Stimulated activated CD8-positive, alpha-beta memory T cell treated with anti-CD3 and anti-CD28 coated beads, Interleukin-15, amount 100 ng/mL, for 4 hours (primary cell): Measurements from ENCODE around the gene ELN.
"Not testable (repeated sequence)": the region's sequence is repeated elsewhere in the genome, so short reads cannot be mapped to it uniquely, and the experiment has no call there.

ENCODE experiments used
- DNase-seq, 2 donors: peaks; one replicate each; pipeline ENCODE4 v3.0.0-alpha.2; 2020; ENCODE audit warnings: low read depth in 2 of 2

ELN gene

DNA sequence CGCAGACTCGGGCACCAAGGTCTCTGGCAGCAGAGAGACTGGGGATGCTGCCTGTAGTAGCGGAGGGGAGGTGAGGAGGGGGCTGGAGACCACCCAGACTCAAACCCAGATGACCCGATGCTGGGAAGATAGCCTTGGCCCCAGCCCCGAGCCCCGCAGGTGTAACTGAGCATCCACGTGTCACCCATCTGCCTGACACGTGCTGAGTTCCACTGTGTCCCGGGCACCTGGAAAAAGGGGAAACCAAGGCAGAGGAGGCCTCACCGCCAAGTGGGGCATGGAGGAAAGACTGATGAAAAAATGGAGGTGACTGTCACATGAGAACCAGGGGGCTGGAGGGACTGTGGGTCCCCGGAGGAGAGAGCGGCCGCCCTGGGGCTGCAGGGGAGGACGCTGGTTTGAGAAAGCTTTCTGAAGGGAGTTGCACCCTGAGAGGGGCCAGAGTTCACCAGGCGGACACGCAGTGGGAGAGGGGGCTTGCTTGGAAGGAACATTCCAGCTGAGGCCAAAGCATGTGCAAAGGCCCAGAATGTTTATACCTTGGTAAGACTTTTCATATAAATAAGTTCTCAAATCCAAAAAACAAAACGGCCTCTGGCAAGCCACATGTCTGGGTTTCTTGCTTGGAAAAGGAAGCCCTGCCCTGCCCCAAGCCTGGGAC lies 27.4 kb upstream of the ELN start:
- DNase-seq, result no peak

DNA sequence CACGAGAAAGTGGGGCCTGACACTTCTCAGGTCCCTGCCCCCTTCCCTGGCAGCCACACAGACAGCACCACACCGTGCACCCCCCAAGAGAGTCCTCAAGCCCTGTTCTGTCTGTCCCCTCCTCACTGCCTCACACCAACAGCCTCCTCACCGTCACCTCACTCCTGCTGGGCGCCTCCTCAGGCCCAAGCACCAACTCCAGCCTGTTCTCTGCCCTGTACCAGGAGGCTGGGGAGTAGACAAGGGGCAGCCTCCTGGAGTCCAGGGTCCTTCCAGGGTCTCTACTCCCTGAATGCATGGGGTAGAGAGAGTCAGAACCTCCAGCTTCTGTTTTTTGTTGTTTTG lies 26.9 kb upstream of the ELN start:
- no peak for DNase-seq

DNA sequence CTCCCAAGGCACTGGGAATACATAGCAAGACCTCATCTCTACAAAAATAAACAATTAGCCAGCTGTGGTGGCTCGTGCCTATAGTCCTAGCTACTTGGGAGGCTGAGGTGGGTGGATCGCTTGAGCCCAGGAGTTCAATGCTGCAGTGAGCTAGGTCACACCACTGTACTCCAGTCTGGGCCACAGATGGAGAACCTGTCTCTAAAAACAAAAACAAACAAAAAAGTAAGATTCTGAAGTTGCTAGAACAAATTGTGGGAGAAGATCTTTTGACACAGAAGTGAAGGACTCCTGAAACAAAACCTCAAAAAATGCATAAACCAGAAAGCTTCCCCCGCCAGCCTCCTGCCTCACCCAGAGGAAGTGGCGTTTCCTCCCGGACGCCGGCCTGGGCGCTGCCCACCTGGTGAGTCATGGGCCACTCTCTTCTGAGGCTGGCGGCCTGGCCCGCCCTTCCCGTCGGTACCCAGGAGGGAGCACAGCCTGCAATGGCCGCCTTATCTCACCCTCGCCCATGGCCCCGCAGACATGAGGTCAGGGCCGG lies 25.4 kb upstream of the ELN start:
- no peak for DNase-seq

DNA sequence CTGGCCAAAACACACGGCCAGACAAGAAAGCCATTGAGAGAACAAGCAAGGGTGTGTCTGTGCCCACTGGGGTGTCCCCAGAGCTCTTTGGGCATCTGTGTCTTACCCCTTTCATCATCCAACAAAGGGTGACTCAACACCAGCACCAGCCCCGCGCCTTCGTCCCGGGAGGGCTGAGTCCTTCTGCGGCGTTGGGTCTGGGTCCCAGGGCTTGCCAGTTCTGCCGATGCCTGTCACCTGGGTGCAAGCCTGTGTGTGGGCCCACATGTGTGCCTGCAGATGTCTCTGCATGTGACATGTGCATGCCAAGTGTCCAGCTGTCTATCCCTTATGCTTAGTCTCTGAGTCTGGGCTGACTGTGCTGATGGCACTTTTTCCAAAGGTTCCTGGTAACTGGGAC lies 24.4 kb upstream of the ELN start:
- no peak for DNase-seq

DNA sequence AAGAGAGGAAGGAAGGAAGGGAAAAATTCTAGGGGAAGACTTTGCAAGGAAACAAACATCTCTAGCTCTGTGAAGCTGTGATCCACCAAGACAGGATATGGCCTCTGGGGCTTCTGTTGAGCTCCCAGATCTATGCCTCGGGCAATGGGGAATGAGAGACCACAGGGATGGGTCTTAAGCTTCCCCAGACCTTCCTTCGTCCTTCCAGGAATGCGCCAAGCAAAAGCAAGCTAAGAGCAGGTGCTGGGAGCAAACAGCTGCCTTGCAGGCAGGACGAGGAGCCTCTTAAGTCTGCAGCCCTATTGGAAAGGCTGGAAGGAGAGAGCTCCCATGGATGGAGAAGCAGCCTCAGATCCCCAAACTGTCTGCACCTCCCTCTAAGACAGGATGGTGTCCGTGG lies 21.9 kb upstream of the ELN start:
- no peak for DNase-seq

DNA sequence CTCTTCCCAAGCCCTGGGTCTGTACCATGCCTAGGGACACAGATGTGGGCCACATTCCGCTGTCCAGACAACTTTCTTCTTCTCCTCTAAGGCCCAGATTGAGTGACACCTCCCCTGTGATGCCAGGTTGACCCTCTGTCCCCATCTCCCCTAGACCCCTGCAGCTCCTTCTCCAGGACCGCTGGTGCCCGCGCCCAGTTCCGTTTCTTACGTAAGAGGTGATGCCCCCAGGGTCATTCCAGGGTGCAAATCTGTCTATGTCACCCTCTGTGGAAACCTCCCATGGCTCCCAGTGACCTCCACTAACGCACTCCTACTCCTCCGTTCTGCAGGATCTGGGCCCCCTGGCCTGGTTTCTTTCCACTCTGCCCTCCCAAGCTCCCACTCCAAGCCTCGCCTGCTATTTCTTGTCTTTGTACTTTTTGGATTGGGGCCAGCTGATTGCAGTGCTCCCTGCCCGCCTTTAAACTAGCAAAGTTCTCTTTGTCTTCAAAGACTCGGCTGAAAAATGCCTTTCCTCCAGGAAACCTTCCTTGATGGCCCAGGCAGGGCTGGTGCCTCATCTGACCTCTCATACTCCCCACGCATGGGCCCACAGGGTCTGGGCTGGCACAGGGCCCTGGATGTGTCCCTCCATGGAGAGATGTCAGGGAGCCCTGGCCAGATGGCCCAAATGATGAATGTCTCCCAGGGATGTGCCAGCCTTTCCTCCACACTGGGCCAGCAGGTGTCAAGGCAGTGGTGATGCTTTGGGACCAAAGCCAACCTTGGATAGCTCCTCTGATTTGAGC lies 21.3 kb upstream of the ELN start:
- DNase-seq, result no peak

DNA sequence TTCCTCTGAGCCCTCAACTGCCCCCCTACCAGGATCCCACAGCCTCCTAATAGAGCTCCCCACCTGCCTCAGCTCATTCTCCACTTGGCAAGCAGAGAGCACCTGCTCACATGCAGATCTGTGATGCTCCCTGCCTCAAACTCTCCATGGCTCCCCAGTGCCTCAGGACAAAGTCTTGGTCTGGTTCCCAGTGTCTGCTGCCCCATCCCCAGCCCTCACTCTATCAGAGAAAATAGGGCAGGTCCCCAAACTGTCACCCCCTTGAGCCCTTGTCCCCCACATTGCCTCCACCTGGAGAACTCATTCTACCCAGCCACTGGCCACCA lies 20.8 kb upstream of the ELN start:
- DNase-seq, result no peak

DNA sequence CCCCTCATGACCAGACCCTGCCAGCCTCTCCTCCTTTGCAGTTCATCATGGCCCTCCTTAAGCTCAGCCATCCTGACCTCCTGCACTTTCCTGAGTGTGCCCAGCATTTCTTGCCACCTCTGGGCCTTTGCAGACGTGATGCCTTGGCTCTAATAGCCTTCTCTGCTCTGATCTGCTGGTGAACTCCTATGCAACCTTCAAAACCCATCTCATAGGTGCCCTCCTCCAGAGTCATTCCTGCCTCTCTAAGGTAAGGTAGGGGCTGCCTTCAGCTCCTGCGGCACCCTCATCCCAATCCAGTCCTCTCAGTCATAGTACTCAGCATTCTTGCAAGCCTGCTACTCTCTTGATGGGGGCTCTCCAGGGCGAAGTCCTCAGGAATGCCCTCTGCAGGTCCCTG lies 19.3 kb upstream of the ELN start:
- no peak for DNase-seq

DNA sequence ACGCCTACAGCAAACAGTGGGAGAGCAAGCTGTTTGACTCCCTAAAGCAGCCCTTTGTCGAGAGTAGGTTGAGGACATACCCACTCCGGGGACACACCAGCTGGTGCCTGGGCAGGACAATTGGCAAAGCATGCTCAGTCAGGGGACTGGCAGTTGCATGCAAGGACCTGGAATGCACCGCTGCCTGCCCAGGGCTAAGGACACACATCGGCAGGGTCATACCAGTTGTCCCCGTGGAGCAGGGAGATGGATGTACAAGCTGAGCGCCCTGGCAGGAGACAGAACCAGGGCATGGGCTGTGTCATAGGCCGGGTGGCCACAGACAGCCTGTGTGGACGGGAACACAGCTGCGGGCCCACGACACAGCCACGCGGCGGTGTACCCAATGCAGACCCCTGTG lies 18.3 kb upstream of the ELN start:
- DNase-seq, result no peak

DNA sequence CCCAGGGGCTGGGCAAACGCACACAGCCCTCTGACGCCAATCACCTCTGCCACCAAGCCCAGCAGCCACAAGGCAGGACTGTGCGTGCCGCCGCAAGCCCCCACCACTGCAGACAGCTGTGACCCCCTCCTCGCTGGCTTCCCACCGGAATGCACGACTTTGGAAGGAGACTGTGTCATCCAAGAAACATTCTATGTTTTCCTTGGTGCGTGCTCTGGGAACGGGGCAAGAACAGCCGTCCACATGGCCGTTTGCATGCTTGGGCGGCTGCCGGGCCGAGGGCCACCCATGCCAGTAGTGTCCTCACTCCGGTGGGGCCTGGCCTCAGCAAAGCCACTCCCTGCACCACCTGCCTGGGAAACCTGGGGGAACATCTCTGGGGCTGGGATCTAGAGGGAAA lies 17.6 kb upstream of the ELN start:
- no peak for DNase-seq

DNA sequence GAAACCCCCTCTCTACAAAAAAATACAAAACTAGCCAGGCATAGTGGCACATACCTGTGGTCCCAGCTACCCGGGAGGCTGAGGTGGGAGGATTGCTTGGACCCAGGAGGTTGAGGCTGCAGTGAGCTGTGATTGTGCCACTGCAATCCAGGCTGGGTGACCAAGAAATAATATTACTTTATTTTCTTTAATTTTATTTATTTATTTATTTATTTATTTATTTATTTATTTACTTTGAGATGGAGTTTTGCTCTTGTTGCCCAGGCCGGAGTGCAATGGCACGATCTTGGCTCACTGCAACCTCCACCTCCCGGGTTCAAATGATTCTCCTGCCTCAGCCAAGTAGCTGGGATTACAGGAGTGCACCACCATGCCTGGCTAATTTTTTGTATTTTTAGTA lies 16.6 kb upstream of the ELN start:
- not testable (repeated sequence) for DNase-seq

DNA sequence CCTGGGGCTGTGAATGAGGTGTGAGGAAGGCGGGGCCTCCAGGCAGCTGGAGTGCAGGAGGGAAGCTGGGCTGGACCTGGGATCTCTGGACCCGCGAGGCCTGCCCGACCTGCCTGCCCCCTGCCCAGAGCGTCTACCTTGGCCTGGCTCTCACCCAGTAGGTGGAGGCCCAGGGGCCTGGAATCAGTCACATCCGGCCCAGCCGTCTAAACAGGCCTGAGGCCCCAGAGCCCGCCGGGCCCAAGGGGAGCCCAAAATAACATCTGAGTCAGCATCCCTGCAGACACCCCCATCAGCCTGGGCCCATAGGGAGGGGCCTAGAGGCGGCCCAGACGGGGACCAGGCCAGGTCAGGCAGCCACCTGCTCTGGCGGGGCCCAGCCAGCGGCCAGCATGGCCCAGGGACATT lies 15.1 kb upstream of the ELN start:
- no peak for DNase-seq

DNA sequence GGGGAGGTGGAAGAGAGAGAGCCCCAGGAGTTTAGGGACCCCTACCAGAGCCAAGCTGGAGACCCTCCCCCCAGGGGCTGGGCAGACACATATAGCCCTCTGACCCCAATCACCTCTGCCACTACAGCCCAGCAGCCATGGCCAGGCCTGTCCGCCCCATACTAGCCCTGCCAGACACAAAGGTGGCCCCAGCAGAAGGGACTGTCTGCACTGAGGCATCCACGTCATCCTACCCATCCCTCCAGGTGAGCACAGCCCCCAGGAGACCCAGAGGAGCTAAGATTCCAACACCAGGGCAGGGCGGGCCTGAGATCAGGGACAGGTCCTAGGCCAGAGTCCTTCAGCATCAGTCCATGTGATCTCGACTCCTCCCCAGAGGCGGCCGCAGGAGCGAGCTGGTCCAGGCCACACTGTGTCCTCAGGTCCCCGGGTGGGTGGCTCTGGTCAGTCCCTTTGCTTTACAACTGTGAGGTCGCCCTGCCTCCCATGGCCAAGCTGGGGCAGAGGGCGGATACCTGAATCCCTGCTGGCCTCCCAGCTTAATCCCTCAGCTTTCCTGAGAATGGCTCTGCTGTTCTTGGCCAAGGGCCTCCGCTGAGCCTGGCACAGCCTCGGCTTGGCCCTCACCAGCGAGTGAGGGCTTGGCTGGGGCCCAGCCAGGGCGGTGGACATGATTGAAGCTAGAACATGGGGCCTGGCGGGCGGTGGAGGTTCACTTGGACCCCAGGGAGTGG lies 14.3 kb upstream of the ELN start:
- DNase-seq, result no peak

DNA sequence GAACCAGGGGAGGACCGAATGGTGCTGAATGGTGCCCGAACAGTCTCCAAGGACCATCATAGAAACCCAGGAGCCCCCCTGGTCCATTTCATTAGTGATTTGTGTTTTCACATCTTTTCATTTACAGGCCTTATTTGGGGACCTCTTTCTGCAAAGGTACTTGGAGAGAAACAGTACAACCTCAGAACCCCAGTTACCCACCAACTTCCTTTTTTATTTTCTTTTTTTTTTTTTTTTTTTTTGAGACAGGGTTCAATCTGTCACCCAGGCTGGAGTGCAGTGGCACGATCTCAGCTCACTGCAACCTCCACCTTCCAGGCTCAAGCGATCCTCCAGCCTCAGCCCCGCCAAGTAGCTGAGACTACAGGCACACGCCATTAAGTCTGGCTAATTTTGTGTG lies 13.0 kb upstream of the ELN start:
- DNase-seq, result no peak

DNA sequence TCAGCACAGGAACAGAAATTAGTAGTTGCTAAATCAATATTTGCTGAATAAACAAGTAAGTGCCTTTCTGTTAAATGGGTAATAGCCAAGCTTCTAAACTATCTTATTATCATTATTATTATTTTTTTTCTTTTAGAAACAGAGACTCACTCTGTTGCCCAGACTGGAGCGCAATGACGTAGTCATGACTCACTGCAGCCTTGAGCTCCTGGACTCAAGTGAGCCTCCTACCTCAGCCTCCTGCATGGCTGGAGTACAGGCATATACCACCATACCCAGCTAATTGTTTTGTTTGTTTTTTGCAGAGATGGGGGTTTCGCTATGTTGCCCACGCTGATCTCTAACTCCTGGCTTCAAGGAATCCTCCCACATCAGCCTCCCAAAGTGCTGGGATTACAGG lies 12.3 kb upstream of the ELN start:
- no peak for DNase-seq

DNA sequence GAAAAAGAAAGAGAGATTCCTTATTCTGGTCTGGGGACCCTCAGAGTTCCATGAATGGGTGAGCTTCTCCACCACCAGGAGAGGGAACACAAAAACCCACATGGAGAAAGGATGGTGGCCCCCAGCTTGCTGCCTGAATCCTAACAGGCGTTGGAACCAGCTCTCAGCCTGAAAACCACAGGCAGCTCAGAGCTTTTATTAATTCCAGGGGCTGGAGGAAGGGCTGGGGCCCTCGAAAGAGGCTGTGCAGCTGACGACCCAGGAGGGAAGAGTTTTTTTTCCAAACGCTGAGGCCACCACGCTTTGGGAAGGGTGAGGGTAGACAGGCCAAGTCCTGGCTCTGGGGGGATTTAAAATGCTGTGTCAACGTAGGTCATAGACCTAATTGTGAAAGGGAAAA lies 10.8 kb upstream of the ELN start:
- no peak for DNase-seq

DNA sequence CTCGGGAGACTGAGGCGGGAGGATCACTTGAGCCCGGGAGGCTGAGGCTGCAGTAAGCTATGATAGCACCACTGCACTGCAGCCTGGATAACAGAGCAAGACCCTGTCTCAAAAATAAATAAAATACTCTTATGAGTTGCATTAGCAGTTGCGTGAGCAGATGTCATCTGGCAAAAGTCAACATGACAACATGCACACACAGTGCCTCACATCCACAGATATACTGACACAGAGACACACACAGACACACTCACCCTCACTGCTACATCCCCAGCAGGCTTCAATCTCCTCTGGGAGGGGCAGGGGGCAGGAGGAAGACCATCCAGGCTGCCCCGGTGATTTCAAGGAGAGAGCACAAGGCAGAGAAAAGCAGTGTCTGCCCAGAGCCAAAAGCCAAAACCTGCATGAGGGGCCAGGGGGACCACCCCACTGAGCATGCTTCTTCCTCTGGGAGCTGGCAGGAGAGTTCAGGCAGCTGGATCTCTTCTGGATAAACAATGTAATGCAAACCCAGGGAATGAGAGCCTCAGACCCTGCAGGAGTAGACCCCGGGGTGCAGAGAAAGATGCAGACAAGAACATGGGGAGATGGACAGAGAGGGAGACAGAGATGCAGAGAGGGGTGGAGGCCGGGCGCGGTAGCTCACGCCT lies 9.6 kb upstream of the ELN start:
- DNase-seq, result no peak

DNA sequence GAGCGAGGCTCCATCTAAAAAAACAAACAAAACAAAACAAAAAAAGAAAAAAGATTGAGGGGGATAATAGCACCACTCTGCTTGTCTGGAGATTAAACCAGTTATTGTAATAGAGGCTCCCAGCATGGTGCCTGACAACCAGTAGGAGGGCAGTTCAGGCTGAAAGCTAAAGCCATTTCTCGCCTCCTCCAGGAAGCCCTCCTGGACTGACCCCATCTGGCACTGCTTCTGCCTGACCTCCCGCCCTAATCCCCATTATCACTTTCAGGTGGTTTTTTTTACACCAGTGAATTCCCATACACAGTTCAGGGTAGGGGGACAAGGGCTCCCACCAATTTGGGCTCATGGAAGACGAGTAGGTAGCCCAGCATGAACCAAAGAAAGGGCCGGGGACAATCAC lies 8.8 kb upstream of the ELN start:
- no peak for DNase-seq

DNA sequence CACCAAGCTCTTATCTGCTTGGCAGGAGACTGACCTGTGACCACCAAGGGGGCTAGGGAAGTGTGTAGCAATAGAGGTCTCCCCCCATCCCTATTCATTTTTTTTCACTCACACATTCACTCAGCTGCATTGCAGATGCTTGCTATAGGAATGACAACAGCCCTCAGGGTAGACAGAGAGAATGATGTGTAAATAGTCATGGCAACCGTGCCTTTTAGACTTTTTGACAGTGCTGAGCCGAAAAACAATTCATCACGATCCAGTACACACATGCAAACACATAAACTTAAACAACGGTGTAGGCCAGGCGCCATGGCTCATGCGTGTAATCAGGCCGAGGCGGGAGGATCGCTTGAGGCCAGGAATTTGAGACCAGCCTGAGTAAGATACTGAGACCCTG lies 7.6 kb upstream of the ELN start:
- DNase-seq, result no peak

DNA sequence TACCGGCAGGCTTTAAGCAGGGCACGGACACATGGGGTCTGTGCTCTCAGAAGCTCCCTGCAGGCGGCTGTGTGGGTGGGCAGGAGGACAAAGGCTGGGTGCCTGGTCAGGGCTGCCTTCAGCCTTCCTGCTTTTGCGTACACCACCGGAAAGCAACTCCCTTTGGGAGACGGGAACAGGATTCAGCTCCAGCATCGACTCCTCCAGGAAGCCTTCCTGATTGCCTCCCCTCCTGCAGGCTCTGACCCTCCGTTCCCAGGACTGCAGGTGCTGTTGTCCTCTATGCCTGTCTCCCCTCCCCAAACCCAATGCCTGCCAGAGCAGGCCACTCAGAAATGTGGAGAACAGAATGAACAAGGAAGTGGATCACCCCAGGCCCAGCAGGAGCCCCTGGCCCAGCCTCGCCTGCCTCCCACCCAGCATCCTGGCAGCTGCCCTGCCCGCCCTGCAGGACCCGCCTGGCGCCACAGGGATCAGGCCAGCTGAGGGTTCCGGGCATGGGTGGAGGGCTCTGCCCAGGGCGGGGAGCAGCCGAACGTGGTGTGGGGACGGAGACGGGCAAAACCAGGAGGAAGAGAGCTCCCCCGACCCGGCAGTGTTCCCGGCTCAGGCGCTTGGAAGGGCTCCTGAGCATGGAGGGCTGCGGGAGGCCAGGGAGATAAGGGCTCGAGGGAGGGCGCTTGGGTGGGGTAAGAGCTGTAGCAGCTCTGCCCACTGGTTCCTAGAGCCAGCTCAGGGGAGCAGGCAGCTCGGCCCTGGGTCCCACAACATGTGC lies 6.2 kb upstream of the ELN start:
- no peak for DNase-seq

DNA sequence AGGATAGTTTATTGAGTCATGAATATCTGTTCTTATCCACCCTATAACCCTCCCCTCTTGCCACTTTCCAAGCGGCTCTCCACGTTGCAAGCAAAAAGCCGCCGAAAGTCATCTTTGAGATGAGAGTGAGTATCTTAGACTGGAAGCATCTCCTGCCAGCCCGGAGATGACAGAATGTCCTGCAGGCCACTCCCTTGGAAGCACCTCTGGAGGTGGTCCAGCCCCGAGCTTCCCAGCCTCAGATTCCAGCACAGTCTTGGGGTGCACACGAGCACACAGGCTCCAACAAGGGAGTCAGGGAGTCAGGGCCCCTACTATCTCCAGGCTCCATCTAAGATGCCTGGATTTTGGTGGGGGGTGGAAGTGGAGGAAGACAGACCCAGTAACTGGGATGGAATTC lies 5.5 kb upstream of the ELN start:
- no peak for DNase-seq

DNA sequence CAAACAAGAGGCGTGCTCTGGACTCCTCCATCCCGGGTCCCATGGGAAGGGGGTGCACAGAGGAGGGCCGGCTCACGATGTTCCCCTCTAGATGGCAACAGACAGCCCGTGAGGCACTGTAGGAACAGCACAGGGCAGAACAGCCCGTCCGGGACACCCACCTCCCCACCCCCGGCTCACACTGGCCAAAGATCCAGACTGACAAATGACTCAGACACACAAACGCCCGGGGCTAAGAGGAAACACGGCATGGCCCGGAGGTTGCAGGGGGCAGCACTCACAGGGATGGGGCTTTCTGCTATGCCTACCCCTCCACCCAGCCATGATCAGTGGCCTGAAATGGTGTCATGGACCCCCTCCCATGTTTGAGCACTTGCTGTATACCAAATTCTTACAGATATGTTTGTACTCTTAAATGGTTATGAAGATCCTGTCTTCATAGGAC lies 4.9 kb upstream of the ELN start:
- DNase-seq, result no peak
